Tibial nerve (tissue), 4 donors: ENCODE measurements around the gene PARP1. TPM values are rescaled to one million over a fixed set of nuclear protein-coding genes. Genes with fewer than 3 reads are reported as not detected.

Experiments
- DNase-seq, 2 donors: peaks; one replicate each; pipeline ENCODE4 v3.0.0-alpha.2; 2019; ENCODE audit warnings: low spot score in 2 of 2
- H3K27ac ChIP-seq, 4 donors: fragments of 200-600 bp; sonication (generic) in 3 of 4; one replicate each; pipeline ENCODE4 v1.5.1; 2017 to 2019; ENCODE audit warnings: mild to moderate bottlenecking in 1 of 4
- H3K27me3 ChIP-seq, 2 donors: fragments of 200-600 bp; sonication (generic) in 1 of 2; one replicate each; pipeline versions ENCODE4 v1.5.1 to v1.6.0; 2017 to 2019
- H3K36me3 ChIP-seq, 3 donors: fragments of 200-600 bp; sonication (generic); one replicate each; pipeline ENCODE4 v1.5.1; 2018 to 2019
- H3K4me1 ChIP-seq, 4 donors: fragments of 200-600 bp; sonication (generic) in 3 of 4; one replicate each; pipeline ENCODE4 v1.5.1; 2017 to 2019
- H3K4me3 ChIP-seq, 4 donors: fragments of 200-600 bp; sonication (generic) in 3 of 4; one replicate each; pipeline ENCODE4 v1.5.1; 2017 to 2019; ENCODE audit warnings: mild to moderate bottlenecking in 1 of 4, moderate library complexity in 1 of 4
- H3K9me3 ChIP-seq, 4 donors: fragments of 200-600 bp; sonication (generic) in 3 of 4; one replicate each; pipeline ENCODE4 v1.5.1; 2017 to 2019
- CTCF ChIP-seq, 5 experiments: fragments of 200-600 bp in 3 of 5; fragments of 450-650 bp in 2 of 5; sonication (generic) in 3 of 5; IDR thresholded peaks; one replicate each; pipeline ENCODE4 v1.5.1; 2016 to 2019; ENCODE audit warnings: antibody characterized with exemption in 5 of 5, mild to moderate bottlenecking in 3 of 5, moderate library complexity in 2 of 5
- EP300 ChIP-seq, 2 donors: sonication (generic); formaldehyde crosslinking; IDR thresholded peaks; one replicate each; pipeline ENCODE4 v1.6.1; 2017; ENCODE audit warnings: antibody characterized with exemption in 2 of 2, mild to moderate bottlenecking in 1 of 2
- POLR2A ChIP-seq, 2 donors: fragments of 450-650 bp; IDR thresholded peaks; one replicate each; pipeline ENCODE4 v1.6.1; 2017; ENCODE audit warnings: antibody characterized with exemption in 2 of 2, mild to moderate bottlenecking in 2 of 2, moderate library complexity in 2 of 2
- WGBS, 2 donors: methylation state at CpG; one replicate each; pipeline ENCODE4 v1.1.5; 2018; 5-methylcytosine and 5-hydroxymethylcytosine counted together
- total RNA-seq, 4 donors: library from RNA; depleted of rRNA; stranded (reverse); fragments of >200 nt; gene quantifications; one replicate each; pipeline ENCODE4 v1.1.0, GENCODE V29; 2016

The PARP1 gene
- total RNA-seq, 4 donors from 2014 or later: 91.5 to 117 (median 99.5) TPM

- H3K9me3 ChIP-seq: no peaks in the 10 kb centered on the region
- no peak for DNase-seq
- TF ChIP-seq POLR2A (IDR thresholded peaks at IDR 0.05) (no peak), CTCF (IDR thresholded peaks at IDR 0.05) (no peak), EP300 (IDR thresholded peaks at IDR 0.05) (no peak)
- peaks cover 7 to 90% (median 43%) of the 10 kb centered on the region in 3 donors for H3K36me3 ChIP-seq
- H3K27ac ChIP-seq: no peak overlapping the region
- no peak overlapping the region for H3K4me3 ChIP-seq
- no peaks in the 10 kb centered on the region for H3K27me3 ChIP-seq
- peaks cover 0 to 6% (median 3%) of the 10 kb centered on the region in 4 donors for H3K4me1 ChIP-seq
- WGBS, 2 donors: 81 to 86% methylated on average over 8 of the region's 8 CpGs
Measured at GRCh38 chr1:226360106-226360746, 47.7 kb downstream of the PARP1 start.

- H3K36me3 ChIP-seq: peaks cover 2 to 62% (median 24%) of the 10 kb centered on the region in 3 donors
- no peak for TF ChIP-seq POLR2A (IDR thresholded peaks at IDR 0.05)
- TF ChIP-seq EP300 (IDR thresholded peaks at IDR 0.05): no peak
- TF ChIP-seq CTCF (IDR thresholded peaks at IDR 0.05): no peak
- WGBS, 2 donors: 98% methylated on average over 2 of the region's 2 CpGs
Measured at GRCh38 chr1:226357416-226357815, 50.5 kb downstream of the PARP1 start.

GRCh38 chr1:226355669-226356551, 52.0 kb downstream of the PARP1 start:
- WGBS, 2 donors: 75 to 79% methylated on average over 6 of the region's 6 CpGs
- peaks cover 0 to 6% (median 3%) of the 10 kb centered on the region in 4 donors for H3K4me1 ChIP-seq
- no peaks in the 10 kb centered on the region for H3K9me3 ChIP-seq
- peaks cover 0 to 47% (median 12%) of the 10 kb centered on the region in 3 donors for H3K36me3 ChIP-seq
- H3K27me3 ChIP-seq: no peaks in the 10 kb centered on the region
- no peak overlapping the region for H3K4me3 ChIP-seq
- no peak overlapping the region for H3K27ac ChIP-seq
- TF ChIP-seq EP300 (IDR thresholded peaks at IDR 0.05): no peak
- no peak for TF ChIP-seq POLR2A (IDR thresholded peaks at IDR 0.05)
- no peak for TF ChIP-seq CTCF (IDR thresholded peaks at IDR 0.05)
- no peak for DNase-seq

More at GRCh38 chr1:226357416-226357815, 50.5 kb downstream of the PARP1 start:
- Histone ChIP-seq H3K27me3 (no peaks in the 10 kb centered on the region), H3K27ac (no peak overlapping the region), H3K9me3 (no peaks in the 10 kb centered on the region), H3K4me3 (no peak overlapping the region), H3K4me1 (peaks cover 0 to 6% (median 3%) of the 10 kb centered on the region in 4 donors)
- DNase-seq: no peak

- TF ChIP-seq CTCF (IDR thresholded peaks at IDR 0.05): no peak
- no peak for TF ChIP-seq EP300 (IDR thresholded peaks at IDR 0.05)
- no peak for TF ChIP-seq POLR2A (IDR thresholded peaks at IDR 0.05)
- Histone ChIP-seq H3K9me3 (no peaks in the 10 kb centered on the region), H3K4me1 (peaks cover 0 to 13% (median 4%) of the 10 kb centered on the region in 4 donors), H3K27ac (no peak overlapping the region), H3K36me3 (peaks cover 0 to 38% (median 4%) of the 10 kb centered on the region in 3 donors), H3K27me3 (no peaks in the 10 kb centered on the region), H3K4me3 (no peak overlapping the region)
- WGBS, 2 donors: 92 to 98% methylated on average over 10 of the region's 10 CpGs
- DNase-seq: no peak
Measured at GRCh38 chr1:226355016-226355415, 52.9 kb downstream of the PARP1 start.
